Progenitor cell of endocrine pancreas (in vitro differentiated cells): ENCODE results near the gene TBX4. TPM values are rescaled to one million over a fixed set of nuclear protein-coding genes. Genes with fewer than 3 reads are reported as not detected.
"Not testable (repeated sequence)": the region's sequence is repeated elsewhere in the genome, so short reads cannot be mapped to it uniquely, and the experiment has no call there.

Experiments
- DNase-seq: peaks from one replicate; pipeline ENCODE4 v3.0.0; 2021; ENCODE audit warnings: low spot score; ENCODE audit not compliant: unreplicated experiment
- H3K27ac Mint-ChIP-seq: 2 replicates; pipeline ENCODE4 v1.8.0; 2021; ENCODE audit warnings: mild to moderate bottlenecking, moderate library complexity, mixed read lengths
- H3K27me3 Mint-ChIP-seq: 2 replicates; pipeline ENCODE4 v1.8.0; 2021; ENCODE audit warnings: mixed read lengths
- H3K36me3 Mint-ChIP-seq: 2 replicates; pipeline ENCODE4 v1.8.0; 2022; ENCODE audit warnings: mixed read lengths; ENCODE audit not compliant: insufficient read depth
- H3K4me1 Mint-ChIP-seq: 2 replicates; pipeline ENCODE4 v1.8.0; 2021; ENCODE audit warnings: low read depth, mixed read lengths
- H3K4me3 Mint-ChIP-seq: 2 replicates; pipeline ENCODE4 v1.8.0; 2021; ENCODE audit warnings: low read depth, mild to moderate bottlenecking, moderate library complexity, mixed read lengths
- H3K9me3 Mint-ChIP-seq: 2 replicates; pipeline ENCODE4 v1.8.0; 2021; ENCODE audit warnings: low read depth, mixed read lengths
- total RNA-seq: library from RNA; stranded (reverse); gene quantifications from 2 replicates; pipeline ENCODE4 v1.2.1, GENCODE V29; 2021
- TF ChIP-seq, protein P1 (sequence below): fragments of 200-600 bp; sonication (generic); IDR thresholded peaks from one replicate; pipeline ENCODE4 v1.5.0; 2021; ENCODE audit warnings: antibody characterized with exemption, mild to moderate bottlenecking; ENCODE audit not compliant: unreplicated experiment

TBX4 gene
- total RNA-seq, 1 donor from 2014 or later, result not detected

DNA sequence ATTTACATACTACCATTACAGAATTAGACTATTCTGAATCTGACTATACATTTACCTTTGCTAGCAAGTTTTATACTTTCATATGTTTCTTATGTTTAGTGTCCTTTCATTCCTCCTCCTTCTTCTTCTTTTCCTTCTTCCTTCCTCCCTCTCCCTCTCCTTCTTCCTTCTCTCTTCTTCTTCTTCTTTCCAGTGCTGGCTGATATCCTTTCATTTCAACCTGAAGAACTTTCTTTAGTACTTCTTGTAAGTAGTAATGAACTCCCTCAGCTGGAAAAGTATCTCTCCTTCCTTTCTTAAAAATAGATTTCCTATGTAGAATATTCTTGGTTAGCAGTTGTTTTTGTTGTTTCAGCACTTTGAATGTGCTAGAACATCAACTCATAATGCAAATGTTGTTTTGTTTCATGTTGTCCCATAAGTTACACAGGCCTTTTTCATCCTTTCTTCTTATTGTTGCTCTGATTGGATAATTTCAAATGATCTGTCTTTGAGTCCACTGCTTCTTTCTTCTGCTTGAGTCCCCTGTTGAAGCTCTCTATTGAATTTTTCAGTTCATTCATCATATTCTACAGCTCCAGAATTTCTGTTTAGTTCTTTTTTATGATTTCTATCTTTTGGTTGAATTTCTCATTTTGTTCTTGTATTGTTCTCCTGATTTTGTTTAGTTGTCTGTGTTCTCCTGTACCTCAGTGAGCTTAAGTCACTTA lies 15.1 kb upstream of the TBX4 start:
- TF ChIP-seq, protein P1, sequence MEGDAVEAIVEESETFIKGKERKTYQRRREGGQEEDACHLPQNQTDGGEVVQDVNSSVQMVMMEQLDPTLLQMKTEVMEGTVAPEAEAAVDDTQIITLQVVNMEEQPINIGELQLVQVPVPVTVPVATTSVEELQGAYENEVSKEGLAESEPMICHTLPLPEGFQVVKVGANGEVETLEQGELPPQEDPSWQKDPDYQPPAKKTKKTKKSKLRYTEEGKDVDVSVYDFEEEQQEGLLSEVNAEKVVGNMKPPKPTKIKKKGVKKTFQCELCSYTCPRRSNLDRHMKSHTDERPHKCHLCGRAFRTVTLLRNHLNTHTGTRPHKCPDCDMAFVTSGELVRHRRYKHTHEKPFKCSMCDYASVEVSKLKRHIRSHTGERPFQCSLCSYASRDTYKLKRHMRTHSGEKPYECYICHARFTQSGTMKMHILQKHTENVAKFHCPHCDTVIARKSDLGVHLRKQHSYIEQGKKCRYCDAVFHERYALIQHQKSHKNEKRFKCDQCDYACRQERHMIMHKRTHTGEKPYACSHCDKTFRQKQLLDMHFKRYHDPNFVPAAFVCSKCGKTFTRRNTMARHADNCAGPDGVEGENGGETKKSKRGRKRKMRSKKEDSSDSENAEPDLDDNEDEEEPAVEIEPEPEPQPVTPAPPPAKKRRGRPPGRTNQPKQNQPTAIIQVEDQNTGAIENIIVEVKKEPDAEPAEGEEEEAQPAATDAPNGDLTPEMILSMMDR, result no peak
- DNase-seq, result no peak
- H3K36me3 Mint-ChIP-seq, result no peaks in the 10 kb centered on the region
- no peak overlapping the region for H3K27ac Mint-ChIP-seq
- H3K4me1 Mint-ChIP-seq, result no peaks in the 10 kb centered on the region
- H3K27me3 Mint-ChIP-seq, result peaks cover 33% of the 10 kb centered on the region
- peaks cover 18% of the 10 kb centered on the region for H3K9me3 Mint-ChIP-seq
- H3K4me3 Mint-ChIP-seq, result no peak overlapping the region

GRCh38 chr17:61440697-61441096 lies 11.5 kb upstream of the TBX4 start:
- Mint-ChIP-seq H3K36me3 (no peaks in the 10 kb centered on the region), H3K9me3 (peaks cover 6% of the 10 kb centered on the region), H3K27ac (no peak overlapping the region), H3K27me3 (peaks cover 34% of the 10 kb centered on the region), H3K4me3 (no peak overlapping the region), H3K4me1 (peaks cover 11% of the 10 kb centered on the region)
- TF ChIP-seq, protein P1, result no peak
- DNase-seq, result no peak

- H3K27ac Mint-ChIP-seq, H3K9me3 Mint-ChIP-seq, H3K36me3 Mint-ChIP-seq, DNase-seq, H3K4me3 Mint-ChIP-seq: not testable (repeated sequence)
- H3K4me1 Mint-ChIP-seq, result peaks cover 11% of the 10 kb centered on the region
- peaks cover 43% of the 10 kb centered on the region for H3K27me3 Mint-ChIP-seq
These were observed 10.7 kb upstream of the TBX4 start for GRCh38 chr17:61441507-61441906.

DNA sequence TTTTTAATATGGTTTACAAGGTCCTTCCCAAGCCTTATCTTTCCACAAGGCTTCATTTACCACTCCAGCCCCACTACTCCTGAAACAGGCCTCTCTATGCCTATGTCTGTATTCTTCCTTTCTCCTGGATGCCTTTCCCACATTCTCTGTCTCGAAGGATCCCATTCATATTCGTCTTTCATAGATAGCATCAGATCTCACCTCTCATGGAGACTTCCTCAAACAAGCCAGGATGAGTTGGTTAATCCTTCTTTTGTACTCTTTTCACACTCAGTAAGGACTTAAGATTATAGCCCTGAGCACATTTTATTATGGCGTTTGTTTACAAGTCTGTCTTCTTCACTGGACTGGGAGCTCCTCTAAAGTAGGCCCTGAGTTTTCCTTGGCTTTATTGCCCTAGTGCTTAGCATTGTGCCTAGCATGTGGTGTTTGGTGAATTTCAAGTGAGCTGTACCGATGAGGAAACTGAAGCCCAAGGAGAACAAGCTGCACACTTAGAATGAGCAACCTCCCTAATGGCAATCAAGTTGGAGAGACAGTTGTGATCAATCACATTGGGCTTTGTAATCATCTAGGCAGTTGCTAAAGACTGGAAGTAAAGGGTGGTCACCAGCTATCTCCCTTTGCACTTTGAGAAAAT lies 10.0 kb upstream of the TBX4 start:
- no peak for DNase-seq
- H3K4me3 Mint-ChIP-seq, result no peak overlapping the region
- no peak overlapping the region for H3K27ac Mint-ChIP-seq
- H3K9me3 Mint-ChIP-seq, result peaks cover 3% of the 10 kb centered on the region
- peaks cover 11% of the 10 kb centered on the region for H3K4me1 Mint-ChIP-seq
- no peaks in the 10 kb centered on the region for H3K36me3 Mint-ChIP-seq
- peaks cover 47% of the 10 kb centered on the region for H3K27me3 Mint-ChIP-seq
- TF ChIP-seq, protein P1, result no peak

DNA sequence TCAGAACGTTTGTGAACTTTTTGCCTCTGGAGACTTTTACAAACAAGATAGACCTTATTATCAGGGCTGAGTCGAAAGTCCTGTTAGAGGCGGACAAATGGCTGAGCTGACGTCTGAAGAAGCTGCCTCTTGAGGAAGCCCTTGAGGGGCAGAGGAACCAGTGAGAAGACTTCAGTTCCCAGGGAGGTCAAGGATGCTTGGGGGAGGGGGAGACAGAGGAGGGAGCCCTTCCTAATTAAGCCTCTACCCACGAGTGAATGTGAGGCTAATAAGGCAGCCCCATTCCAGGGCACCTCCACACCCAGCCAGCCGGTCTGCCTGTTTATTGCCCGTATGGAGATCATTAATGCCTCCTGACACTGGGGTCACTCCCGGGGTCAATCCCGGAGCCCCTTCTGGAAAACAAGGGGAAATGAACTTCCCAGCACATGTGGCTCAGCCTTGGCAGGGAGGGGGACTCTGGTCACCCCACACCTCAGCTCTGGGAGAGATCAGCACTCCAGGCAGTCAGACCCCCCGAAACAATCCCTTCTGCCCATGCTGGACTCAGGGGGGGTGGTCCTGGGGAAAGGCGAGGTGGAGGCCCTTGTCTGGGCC lies 9.2 kb upstream of the TBX4 start:
- H3K9me3 Mint-ChIP-seq, result no peaks in the 10 kb centered on the region
- TF ChIP-seq, protein P1, result no peak
- no peaks in the 10 kb centered on the region for H3K36me3 Mint-ChIP-seq
- H3K27ac Mint-ChIP-seq, result no peak overlapping the region
- no peak for DNase-seq
- H3K27me3 Mint-ChIP-seq, result peaks cover 49% of the 10 kb centered on the region
- H3K4me1 Mint-ChIP-seq, result peaks cover 11% of the 10 kb centered on the region
- H3K4me3 Mint-ChIP-seq, result no peak overlapping the region
